ENCODE data around the gene JSRP1.
"Not testable (repeated sequence)": the region's sequence is repeated elsewhere in the genome, so short reads cannot be mapped to it uniquely, and the experiment has no call there.

The JSRP1 gene

GRCh38 chr19:2282862-2283237, 26.6 kb upstream of the JSRP1 start:
- FAIRE-seq (no peak), DNase-seq (ENCODE audit: extremely low spot score, insufficient read length, low read depth) (no peak)

- DNase-seq (ENCODE audit: extremely low spot score, insufficient read length, low read depth) (no peak), FAIRE-seq (peak; percentile 72)
Observed at GRCh38 chr19:2282062-2282861, 26.0 kb upstream of the JSRP1 start, which contains the start of gene PEAK3. Gene PEAK3, minus strand, starts transcription at chr19:2282175. Its CDS starts 1,244 bp downstream, at chr19:2280931.

- FAIRE-seq; DNase-seq (ENCODE audit: extremely low spot score, insufficient read length, low read depth): not testable (repeated sequence)
Observed at GRCh38 chr19:2281265-2282061, 25.2 kb upstream of the JSRP1 start.

- FAIRE-seq = no peak
- no peak for DNase-seq (ENCODE audit: extremely low spot score, insufficient read length, low read depth)
Observed at GRCh38 chr19:2280633-2281264, 24.5 kb upstream of the JSRP1 start.

GRCh38 chr19:2278459-2279158, 22.4 kb upstream of the JSRP1 start:
- FAIRE-seq (no peak), DNase-seq (ENCODE audit: extremely low spot score, insufficient read length, low read depth) (no peak)

GRCh38 chr19:2277138-2277537, 20.9 kb upstream of the JSRP1 start:
- no peak for DNase-seq (ENCODE audit: extremely low spot score, insufficient read length, low read depth)
- no peak for FAIRE-seq

GRCh38 chr19:2276429-2276986, 20.3 kb upstream of the JSRP1 start:
- FAIRE-seq (no peak), DNase-seq (ENCODE audit: extremely low spot score, insufficient read length, low read depth) (no peak)

GRCh38 chr19:2275588-2276428, 19.6 kb upstream of the JSRP1 start:
- no peak for FAIRE-seq
- no peak for DNase-seq (ENCODE audit: extremely low spot score, insufficient read length, low read depth)

- DNase-seq (ENCODE audit: extremely low spot score, insufficient read length, low read depth) = no peak
- FAIRE-seq = peak; percentile 56
Observed at GRCh38 chr19:2274931-2275535, 18.8 kb upstream of the JSRP1 start.

- DNase-seq (ENCODE audit: extremely low spot score, insufficient read length, low read depth) (no peak), FAIRE-seq (no peak)
Observed at GRCh38 chr19:2274185-2274711, 18.0 kb upstream of the JSRP1 start.

GRCh38 chr19:2273356-2274184, 17.4 kb upstream of the JSRP1 start:
- FAIRE-seq = peak; percentile 92
- peak; percentile 94 for DNase-seq (ENCODE audit: extremely low spot score, insufficient read length, low read depth)

GRCh38 chr19:2271234-2272103, 15.3 kb upstream of the JSRP1 start:
- FAIRE-seq = no peak
- DNase-seq (ENCODE audit: extremely low spot score, insufficient read length, low read depth) = no peak

- DNase-seq (ENCODE audit: extremely low spot score, insufficient read length, low read depth) (no peak), FAIRE-seq (no peak)
Observed at GRCh38 chr19:2270423-2271233, 14.4 kb upstream of the JSRP1 start.

- no peak for DNase-seq (ENCODE audit: extremely low spot score, insufficient read length, low read depth)
- no peak for FAIRE-seq
Observed at GRCh38 chr19:2270157-2270422, 13.9 kb upstream of the JSRP1 start.

GRCh38 chr19:2269244-2270156, 13.3 kb upstream of the JSRP1 start:
- FAIRE-seq (peak; percentile 95), DNase-seq (ENCODE audit: extremely low spot score, insufficient read length, low read depth) (peak; percentile 97)
